D341Med (cell line): ENCODE measurements around the gene CXCL5.
"Not testable (repeated sequence)": the region's sequence is repeated elsewhere in the genome, so short reads cannot be mapped to it uniquely, and the experiment has no call there.

Experiments
- DNase-seq: peaks from one replicate; pipeline ENCODE4 v3.0.0; 2012; ENCODE audit warnings: low spot score

The CXCL5 gene

DNA sequence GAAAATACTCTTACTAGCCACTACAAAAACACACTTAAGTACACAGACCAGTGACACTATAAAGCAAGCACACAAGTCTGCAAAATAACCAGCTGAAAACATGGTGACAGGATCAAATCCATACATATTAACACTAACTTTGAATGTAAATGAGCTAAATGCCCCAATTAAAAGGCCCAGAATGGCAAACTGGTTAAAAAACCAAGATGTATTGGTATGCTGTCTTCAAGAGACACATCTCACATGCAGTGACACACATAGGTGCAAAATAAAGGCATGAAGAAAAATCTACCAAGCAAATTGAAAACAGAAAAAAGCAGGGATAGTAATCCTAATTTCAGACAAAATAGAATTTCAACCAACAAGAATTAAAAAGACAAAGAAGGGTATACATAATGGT is 27.5 kb downstream of the CXCL5 start:
- no peak for DNase-seq

DNA sequence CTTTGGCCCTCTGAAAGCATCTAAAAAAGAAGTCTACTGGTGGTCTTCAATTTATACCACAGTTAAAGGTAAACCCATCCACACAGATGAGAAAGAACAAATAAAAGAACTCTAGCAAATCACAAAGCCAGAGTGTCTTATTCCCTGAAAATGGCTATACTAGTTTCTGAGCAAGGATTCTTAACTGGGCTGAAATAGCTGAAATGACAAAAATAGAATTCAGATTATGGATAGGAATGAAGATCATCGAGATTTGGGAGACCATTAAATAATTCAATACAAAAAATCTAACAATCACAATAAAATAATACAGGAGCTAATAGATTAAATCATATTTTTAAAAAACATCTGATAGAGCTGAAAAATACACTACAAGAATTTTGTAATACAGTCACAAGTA is 28.5 kb downstream of the CXCL5 start:
- no peak for DNase-seq

DNA sequence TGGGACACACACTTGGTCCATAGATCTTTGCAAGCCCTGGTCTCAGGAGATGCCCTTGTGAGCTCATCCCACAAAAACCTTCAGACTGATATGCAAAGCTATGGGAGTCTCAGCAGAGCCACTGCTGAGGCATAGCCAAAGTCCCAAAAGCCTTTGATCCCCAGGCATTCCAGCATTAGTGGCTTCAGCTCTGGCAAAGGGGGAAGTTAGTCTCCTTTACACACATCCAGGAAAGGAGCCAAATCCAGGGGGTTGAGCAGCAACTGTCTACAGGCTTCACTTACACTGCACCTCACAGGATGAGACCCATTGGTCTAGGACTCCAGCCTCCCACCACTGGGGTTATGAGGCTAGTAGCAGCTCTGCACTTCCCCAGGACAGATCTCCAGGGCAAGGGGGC is 30.6 kb downstream of the CXCL5 start:
- no peak for DNase-seq

DNA sequence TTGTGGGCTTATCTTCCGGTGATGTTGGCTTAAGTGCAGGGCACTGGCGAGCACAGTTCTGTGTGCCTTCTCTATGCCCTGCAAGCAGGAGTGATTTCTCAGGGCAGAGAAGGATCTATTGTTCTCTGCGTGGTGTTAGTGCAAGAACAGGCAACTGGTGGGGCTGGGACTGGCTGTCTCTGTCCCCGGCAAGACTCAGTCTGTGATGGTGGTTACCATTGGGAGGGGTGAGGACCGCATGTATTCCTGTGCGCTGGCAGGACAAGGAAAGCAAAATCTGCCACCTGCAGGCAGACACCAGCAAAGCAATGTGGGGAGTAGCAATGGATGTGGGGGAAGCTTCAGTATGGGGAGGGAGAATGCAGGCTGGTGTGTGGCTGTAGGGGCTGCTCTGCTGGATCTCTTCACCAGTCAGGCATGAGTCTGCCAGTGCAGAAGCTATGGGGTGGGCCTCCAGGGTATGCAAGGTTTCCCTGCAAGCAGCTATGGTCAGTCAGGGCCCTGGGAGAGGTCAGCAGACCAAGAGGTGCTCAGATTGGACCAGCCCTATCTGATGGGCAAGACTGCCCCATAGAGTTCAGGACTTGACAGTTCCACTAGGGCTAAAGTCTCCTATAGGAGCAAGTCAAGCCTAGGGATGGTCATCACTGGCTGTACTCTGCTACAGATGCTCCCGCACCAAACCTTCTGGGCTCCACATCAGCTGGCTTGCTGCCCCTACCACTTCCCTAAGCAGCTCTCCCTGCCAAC is 33.4 kb downstream of the CXCL5 start:
- peak; percentile 71 for DNase-seq

DNA sequence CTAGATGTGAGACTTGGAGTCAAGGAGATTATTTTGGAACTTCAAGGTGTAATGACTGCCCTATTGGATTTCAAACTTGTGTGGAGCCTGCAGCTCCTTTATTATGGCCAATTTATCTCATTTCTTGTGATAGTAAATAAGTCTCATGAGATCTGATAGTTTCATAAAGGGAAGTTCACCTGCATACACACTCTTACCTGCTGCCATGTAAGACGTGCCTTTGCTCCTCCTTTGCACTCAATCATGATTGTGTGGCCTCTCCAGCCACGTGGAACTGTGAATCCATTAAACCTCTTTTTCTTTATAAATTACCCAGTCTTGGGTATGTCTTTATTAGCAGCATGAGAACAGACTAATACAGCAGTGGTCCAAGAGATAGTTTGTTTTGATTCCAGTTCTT is 35.8 kb downstream of the CXCL5 start:
- no peak for DNase-seq

DNA sequence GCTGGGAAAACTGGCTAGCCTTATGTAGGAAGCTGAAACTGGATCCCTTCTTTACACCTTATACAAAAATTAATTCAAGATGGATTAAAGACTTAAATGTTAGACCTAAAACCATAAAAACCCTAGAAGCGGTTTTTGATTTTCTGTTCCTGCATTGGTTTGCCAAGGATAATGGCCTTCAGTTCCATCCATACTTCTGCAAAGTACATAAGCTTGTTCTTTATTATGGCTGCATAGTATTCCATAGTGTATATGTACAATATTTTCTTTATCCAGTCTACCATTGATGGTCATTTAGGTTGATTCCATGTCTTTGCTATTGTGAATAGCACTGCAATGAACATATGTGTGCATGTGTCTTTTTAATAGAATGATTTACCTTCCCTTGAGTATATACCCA is 39.4 kb downstream of the CXCL5 start:
- DNase-seq: not testable (repeated sequence)

DNA sequence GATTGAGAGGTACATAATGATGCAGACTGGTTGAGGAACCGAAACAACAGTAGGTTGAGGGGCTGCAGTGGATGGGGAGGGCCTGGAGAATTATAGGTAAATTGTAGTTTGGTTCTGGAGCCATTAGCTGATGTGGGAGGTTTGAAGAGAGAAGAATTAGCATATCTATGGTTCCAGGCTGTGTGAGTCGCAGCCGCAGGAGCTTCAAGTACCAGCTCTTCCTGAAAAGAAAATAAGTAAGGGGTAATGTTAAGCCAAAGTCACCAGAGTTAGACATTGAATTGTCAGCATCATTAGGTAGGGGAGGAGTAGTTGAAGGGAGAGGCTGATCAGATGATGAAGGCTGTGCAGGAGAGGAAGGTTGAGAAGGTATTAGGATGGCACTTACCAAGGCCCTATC is 46.1 kb downstream of the CXCL5 start:
- DNase-seq: no peak

DNA sequence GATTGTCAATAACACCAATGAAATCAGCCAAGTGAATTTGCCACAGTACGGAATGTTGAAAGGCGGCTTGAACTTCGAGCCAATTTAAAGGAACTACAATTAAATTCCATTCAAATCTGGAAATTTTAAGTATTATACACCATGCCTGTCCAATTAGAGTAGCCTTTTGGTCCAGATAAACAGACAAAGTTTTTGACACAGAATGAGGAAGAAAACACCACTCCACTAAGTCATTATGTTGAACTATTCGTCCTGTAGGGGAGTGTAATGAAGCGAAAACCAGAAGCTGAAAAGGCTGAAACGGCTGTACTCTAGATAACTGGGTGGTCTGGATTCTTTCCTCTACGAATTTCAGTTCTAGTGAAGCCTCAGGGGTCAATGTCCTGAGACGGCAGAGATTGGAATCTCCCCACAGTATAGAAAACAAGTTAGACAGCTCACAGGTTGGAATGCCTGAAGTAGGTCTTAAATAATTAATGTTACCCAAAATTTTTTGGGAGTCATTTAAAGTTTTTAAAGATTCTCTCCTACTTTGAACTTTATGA is 48.0 kb downstream of the CXCL5 start:
- DNase-seq: not testable (repeated sequence)

DNA sequence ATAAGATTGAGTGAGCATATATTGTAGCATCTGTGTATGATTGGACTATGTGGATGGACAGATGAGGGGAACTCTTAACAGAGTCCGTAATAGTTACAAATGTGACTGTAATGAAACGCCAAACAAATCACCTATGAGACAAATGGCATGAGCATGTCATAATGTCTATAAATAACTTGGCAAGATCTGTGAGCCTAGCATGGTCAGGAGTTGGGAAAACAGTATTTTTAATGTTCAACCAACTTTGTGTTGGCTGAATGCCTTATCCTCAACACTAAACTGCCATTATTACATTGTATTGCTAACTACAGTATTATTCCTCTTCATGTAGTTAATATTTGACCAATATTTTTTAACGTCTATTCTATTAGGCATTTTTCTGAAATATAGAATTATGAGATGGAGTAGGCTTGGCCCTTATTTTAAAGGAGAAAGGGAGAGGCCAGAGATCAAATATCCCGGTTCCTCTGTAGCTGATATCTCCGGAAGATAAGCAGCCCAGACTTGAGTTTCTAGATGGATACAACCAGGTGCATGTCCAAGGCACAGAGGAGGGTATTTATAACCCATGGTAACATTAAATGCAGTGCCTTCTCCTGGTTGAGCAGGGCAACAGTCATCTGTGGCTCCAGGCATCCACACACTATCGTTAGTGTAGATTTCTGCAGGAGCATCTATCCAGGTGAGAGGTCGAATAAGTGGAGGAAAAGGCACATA is 49.3 kb downstream of the CXCL5 start:
- no peak for DNase-seq

DNA sequence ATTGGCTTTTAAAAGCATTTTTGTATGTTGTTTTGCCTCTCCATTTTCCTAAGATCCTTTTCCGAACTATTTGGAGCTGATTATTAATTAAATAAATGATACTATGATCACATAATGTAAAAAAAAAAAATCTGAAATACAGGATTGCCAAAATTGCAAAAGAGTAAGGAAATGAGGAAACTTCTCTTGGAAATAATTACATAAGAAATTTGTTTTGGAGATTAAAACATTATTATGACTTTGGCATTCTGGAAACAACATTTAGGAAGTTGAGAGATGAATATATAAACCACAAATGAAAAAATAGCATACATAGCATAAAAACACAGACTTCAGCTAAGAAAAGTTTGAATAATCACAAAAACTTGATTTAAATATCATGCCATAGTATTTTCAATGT is 50.2 kb downstream of the CXCL5 start:
- no peak for DNase-seq

DNA sequence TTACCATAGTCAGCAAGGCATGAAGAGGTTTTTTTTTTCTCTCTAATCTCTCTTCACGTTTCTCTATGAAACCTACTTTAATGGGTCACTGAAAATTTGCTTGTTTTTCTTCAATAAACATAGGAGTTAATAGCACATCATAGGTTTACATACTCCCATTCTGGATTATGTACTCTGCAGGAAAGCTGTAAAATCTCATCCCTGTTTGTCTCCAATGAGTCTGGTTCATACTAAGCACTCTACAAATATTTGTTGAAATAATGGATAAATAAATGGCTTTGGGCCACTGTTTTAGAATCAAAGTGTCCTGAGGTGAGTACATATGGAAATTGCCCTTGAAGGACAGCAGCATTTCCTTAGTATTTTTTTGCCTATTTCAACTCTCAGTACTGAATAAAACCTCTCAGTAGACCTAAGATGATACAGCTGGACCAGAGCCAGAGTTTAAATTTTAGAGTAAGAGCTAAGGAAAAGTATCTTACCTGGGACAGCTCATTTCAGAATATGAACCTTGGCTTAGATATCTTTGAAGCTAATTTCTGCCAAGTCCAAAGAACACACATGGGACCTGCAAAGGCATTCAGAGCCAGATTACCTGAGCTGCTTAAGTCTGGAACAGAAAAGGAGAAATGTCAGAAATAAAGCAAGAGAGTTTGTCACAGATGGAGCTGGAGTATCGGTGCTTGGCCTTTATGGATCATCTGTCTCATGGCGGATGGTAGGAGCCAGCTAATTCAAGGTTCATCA is 51.1 kb downstream of the CXCL5 start:
- no peak for DNase-seq

DNA sequence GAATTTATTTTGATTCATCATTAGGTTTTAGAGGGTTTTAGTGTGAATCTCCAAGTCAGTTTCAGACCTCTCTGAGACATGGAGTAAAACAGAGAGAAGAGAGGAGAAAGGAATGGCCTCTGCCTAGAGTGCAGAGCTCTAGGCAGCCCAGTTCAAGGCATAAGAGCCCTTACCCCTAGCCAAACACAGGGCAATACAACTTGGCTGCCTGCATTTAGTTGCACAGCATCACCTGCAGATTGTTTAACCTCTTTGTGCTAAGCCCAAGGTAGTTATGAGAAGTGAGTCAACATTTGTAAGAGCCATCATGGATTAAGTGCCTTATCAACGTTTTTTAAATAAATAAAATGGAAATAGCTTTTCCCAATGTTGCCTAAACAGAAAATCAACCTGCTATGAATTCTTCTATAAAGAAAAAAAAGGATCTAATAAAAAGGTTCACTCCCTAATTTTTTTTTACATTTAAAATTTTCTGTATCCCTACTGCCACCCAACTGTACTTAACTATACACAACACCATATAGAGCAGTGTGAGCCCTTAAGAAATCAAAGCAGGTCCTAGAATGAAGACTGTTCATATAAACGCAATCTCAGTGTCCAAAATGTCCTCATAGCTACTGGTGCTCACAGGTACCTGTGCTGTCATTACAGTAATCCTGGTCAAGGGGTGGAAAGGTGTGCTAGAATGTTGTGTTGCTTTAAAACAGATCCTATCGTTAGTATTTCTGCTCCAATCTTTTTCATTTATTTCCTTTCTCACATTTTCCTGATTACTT is 52.6 kb downstream of the CXCL5 start:
- DNase-seq: no peak
